Stimulated activated CD4-positive, alpha-beta T cell treated with anti-CD3 and anti-CD28 coated beads, Interleukin-2, amount 100 ng/mL, for 48 hours (primary cell): ENCODE results near the gene DGKZ.

ENCODE experiments used
- DNase-seq, 2 donors: peaks; one replicate each; pipeline ENCODE4 v3.0.0-alpha.2; 2020

The DGKZ gene

DNA sequence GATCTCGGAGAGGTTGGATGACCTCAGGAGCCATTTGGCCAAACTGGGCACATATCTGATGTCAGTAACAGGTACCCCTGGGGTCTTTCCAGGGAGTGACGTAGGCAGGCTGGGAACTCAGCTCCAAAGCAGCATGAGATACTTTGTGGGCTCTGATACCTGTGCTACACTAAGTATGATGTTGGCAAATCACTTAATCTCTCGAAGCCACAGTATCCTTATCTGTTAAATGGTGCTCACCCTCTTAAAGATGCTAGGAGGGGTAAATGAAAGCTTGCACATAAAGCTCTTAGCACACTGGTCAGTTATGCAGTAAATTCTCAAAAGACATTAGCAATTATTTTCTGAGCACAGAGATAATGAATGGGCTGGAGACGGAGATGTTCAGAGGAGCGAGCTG lies 17.1 kb upstream of the DGKZ start:
- no peak for DNase-seq

DNA sequence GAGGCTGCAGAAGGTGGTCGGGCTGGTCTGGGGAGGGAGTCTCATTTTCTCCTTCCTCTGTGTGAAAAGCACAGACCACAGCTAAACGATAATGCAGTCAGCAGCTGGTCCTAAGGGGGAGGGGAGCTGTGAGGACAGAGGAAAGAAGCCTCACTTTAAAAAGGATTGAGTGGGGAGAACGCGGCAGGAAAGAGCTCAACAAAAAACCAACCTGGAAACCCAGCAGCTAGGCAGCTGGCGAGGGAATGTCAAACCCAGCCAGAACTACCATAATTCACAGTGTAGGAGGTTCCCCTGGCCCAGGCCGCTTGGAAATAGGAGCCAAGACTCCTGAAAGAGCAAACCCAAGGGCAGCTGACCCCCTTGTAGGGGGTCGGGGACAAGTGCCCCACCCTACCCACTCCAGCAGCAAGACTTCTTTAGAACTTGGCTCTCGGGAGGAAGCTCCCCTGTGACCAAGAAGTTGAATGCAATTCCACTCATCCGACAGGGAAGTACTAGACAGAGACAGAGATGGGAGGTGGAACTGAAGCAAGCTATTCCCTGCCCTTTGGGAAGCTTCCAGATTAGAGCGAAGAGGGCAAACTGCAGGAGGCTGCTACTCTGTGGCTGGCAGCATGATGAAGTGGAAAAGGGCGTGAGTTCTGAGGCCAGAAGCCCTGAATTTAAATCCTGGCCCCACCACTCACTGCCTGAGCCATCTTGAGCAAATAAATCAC lies 16.5 kb upstream of the DGKZ start:
- no peak for DNase-seq

DNA sequence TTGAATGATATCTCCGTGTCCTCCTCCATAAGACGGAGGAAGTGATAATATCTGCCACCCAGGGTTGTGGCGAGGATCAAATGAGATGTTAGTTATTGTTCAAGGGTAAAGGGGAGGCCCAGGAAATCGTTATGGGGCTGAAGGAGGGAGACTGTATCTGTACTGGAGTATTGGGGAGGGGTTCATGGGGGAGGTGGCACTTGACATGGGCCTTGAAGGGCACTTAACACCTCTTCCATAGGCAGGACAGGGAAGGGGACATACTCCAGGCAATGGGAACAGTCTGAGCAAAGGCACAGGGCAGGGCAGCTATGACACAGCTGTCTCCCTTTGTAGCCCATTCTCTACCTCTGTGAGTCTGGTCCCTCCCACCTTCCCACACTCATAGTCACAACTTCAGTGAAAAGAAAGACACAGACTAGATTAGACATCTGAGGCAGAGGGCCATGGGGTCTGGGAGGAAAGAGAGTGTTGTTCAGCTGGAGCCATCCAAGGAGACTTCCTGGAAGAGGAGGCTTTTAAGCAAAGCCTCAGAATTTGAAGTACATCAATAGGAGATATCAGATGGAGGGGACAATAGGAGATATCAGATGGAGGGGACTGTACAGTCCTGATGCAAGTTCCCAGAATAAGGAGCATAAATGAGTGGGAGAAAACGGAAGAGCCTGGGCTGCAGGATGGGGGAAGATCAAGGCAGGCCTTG lies 15.8 kb upstream of the DGKZ start:
- DNase-seq: no peak

DNA sequence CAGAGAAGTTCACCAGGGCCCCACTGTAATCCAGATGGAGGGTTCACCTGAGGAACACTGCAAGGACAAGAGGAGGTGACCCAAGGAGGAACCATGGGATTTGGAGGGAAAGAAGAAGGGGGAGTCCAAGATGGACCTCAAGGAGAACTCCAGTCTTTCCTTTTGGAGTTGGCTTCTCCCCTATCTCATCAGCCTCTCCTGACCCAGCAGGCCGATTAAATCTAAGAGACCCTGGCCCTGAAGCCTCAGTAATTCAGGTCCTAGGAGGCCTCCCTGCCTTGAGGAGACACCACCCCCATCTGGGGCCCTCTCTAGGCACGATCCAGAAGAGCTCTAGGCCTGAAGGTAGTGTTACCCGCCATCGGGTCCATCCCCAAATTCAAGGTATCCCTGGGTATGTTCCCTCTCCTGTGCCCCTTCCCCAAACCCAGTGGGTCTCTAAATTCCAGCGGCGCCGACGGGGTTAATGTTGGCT lies 15.1 kb upstream of the DGKZ start:
- no peak for DNase-seq

GRCh38 chr11:46332568-46333393 lies 14.5 kb upstream of the DGKZ start:
- no peak for DNase-seq

GRCh38 chr11:46333394-46333947 lies 13.8 kb upstream of the DGKZ start:
- no peak for DNase-seq

GRCh38 chr11:46334211-46334610 lies 13.1 kb upstream of the DGKZ start:
- no peak for DNase-seq

DNA sequence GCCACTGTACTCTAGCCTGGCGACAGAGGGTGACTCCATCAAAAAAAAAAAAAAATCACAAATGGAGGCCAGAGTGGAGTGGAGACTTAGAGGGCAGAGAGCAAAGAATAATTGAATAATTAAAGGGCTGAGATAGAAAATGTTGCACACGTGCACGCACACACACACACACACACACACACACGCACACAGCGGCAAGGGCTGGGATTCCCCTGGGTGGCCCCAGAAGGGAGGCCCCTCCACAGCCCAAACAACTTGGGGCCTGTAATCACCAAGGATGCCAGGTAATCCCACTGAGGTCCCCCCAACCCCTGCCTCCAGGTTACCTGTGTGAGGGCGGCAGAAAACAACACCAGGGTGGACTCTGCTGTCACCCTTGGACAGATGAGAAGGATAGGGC lies 12.0 kb upstream of the DGKZ start:
- DNase-seq: no peak

- DNase-seq: no peak
Observed at GRCh38 chr11:46335890-46336562, 11.2 kb upstream of the DGKZ start.

- DNase-seq: no peak
Observed at GRCh38 chr11:46336563-46337180, 10.6 kb upstream of the DGKZ start.

- DNase-seq: no peak
Observed at GRCh38 chr11:46337626-46338345, 9.5 kb upstream of the DGKZ start.

DNA sequence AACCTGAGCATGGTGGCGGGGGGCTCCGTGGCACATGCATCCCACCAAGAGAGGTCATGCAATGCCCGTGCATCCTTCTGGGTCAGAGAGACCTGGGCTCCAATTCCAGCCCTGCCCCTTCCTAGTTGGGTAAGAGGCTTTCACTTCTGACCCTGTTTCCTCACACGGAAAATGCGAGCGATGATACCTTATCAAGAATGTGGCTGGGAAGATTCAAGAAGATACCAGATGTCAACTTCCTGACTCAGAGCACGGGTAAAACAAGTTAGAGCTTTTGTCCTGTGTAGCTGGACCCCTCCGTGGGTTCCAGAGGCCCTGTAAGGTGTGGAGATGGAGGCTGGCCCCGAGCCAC lies 8.7 kb upstream of the DGKZ start:
- DNase-seq: no peak

- no peak for DNase-seq
Observed at GRCh38 chr11:46338988-46339666, 8.1 kb upstream of the DGKZ start.

DNA sequence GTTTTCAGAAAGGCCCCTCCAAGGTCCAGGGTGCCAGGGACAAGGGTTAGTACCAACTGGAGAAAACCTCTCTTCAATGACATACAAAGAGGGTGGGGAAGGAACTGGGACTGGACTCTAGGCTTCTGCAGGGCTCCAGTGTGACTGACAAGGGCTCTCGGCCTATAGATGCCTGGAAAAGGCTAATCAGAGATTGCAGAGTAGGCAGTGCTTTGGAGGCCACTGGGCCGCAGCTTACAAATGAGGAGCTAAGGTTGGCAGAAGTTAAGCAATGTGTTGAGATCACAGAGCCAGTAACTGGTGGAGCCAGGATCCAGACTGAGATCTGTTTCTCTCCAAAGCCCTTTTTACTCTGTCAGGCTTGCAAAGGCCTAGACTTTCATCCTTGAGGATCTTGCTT lies 7.4 kb upstream of the DGKZ start:
- DNase-seq: no peak

DNA sequence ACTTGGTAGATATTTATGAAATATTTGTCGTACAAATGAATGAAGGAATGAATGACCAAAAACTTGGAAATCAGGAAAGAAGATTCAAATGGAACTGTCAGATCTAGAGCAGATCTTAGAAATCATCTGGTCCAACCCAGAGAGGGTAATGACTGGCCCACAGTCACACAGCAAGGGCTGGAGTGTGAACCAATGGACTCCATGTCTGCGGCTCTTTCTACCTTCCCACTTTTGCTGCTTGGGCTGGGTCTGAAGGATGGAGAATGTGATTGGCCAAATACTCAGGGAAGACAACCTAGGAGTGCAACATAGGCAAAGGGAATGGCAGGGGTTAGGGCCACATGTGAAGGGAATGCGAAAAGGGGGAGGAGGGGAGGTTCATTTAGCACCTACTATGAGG lies 5.8 kb upstream of the DGKZ start:
- no peak for DNase-seq

DNA sequence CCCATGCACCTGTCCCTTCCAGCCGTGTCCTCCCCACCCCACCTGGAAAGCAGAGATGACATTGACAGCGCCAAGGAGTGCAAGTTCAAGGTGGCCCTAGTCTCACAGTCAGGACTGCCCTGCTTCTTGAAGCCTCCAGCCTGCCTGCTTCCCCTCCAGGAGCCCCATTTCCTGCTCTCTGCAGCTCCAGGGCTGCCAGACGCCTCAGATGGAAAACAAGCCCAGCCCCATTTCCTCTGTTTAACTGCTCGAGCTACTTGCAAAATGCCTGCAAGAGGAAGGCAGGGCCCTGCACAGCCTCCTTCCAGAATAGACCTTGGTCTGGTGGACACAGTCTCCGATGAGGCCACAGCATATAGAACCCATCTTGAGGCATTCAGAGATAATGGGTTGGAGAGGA lies 5.0 kb upstream of the DGKZ start:
- no peak for DNase-seq

DNA sequence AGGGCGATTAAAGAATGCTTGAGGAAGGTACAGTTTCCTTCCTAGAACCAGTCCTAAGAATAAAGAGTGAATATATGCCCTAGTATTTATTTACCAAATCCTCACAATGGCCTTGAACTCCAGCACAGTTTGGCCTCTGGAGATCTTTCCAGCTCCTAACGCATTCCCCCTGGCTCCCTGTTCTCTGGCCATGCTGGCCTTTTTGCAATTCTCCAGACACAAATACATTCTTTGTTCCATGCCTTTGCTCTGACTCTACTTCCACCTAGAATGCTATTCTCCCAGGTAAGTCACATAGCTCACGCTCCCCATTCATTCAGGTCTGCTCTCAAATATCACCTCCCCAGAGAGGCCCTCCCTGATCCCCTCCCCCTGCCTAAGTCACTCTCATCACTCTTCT lies 3.7 kb upstream of the DGKZ start:
- DNase-seq: no peak

DNA sequence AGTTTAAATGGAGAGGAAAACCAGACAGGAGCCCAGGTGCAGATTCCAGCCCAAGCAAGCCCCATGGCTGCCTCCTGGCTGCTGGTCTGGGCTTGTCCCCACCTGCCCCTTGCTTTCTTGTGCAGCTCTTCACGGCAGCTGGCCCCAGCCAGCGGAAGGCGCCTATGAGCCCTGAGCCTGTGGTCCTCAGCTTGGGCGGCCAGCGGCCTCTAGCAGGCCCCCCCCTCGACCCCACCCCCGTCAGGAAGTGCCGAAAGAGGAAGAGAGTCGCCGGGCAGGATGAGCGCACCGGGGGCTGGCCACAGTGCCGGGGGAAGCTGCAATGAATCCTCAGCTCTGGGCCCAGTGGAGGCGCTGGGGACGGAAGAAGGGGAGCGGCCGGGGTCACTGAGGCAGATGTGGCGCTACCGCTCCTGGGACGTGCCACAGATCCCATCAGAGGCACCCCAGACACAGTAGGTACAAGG lies 2.1 kb upstream of the DGKZ start:
- no peak for DNase-seq

DNA sequence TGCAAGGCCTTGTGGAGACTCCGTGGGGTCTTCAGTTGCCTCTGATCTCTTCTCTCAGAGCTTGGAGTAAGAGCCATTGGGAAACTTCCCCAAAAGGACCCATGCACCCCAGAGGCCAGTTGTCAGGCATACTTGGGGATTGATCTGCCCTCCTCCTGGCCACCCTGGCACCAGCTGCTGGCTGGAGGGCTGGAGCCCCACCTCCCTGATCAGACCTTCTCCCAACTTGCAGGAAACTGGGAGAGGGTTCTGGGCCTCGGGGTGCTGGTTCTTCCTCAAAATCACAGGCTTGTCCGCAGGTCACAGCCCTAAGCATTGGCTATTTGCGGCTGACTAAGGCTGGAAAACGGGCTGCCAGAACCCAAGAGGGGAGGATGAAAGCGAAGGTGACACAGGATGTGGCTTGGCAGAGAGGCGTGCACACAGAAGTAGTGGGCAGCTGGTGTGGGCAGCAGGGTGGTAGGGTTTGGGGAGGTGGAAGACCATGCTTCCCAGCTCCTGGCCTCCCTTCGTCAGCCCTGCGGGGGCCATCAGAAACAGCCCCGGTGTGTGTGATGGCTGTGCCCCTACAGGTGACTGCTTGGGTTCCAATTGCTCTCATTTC lies 1.3 kb upstream of the DGKZ start:
- no peak for DNase-seq

DNA sequence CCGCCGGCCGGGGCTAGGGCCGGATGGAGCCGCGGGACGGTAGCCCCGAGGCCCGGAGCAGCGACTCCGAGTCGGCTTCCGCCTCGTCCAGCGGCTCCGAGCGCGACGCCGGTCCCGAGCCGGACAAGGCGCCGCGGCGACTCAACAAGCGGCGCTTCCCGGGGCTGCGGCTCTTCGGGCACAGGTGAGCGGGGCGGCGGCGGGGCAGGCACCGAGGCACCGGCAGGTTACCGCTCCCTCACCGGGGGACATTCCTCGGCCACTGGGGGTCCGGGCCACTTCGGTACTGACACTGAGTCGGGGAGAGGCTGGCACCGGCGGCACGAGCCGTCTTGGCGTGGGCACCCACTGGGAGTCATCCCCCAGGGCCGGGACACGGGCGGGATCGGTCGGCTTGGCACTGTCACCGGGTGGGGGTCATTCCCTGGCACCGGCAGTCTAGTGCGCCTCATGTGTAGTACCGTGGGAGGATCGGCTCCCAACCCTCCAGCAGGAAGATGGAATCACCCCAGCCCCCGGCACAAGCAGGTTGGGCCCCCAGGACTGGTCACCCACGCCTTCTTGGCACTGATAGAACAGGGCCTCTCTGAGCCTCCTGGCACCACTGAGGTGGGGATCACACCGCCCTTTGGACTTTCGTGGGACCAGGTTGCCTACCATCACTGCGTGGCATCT lies 511 bp downstream of the DGKZ start:
- DNase-seq: no peak
